H9 (cell line): ENCODE results near the gene CDC45. TPM values are rescaled to one million over a fixed set of nuclear protein-coding genes. Genes with fewer than 3 reads are reported as not detected.

Experiments
- DNase-seq: peaks from one replicate; pipeline ENCODE4 v3.0.0-alpha.2; 2017
- H2AFZ ChIP-seq: one replicate; pipeline ENCODE4 v1.6.1; 2013; ENCODE audit warnings: mild to moderate bottlenecking, low read length, control low read depth, moderate library complexity
- H2AK5ac ChIP-seq: 2 replicates; pipeline ENCODE4 v1.6.1; 2013; ENCODE audit warnings: low read length, control low read depth, mixed read lengths; ENCODE audit not compliant: insufficient read length
- H2BK120ac ChIP-seq: one replicate; pipeline ENCODE4 v1.6.1; 2013; ENCODE audit warnings: low read depth, mild to moderate bottlenecking, low read length, control low read depth, inconsistent platforms; ENCODE audit not compliant: poor library complexity, severe bottlenecking
- H2BK12ac ChIP-seq: 2 replicates; pipeline ENCODE4 v1.6.1; 2013; ENCODE audit warnings: low read length, control low read depth, mixed read lengths, low read depth; ENCODE audit not compliant: insufficient read length
- H2BK15ac ChIP-seq: 2 replicates; pipeline ENCODE4 v1.6.1; 2013; ENCODE audit warnings: low read depth, low read length, control low read depth
- H2BK20ac ChIP-seq: one replicate; pipeline ENCODE4 v1.6.1; 2013; ENCODE audit warnings: low read depth, mild to moderate bottlenecking, low read length, control low read depth, inconsistent platforms; ENCODE audit not compliant: poor library complexity, severe bottlenecking
- H2BK5ac ChIP-seq: 2 replicates; pipeline ENCODE4 v1.6.1; 2013; ENCODE audit warnings: low read length, control low read depth, mixed read lengths; ENCODE audit not compliant: insufficient read length
- H3K14ac ChIP-seq: 2 replicates; pipeline ENCODE4 v1.6.1; 2013; ENCODE audit warnings: low read length, control low read depth; ENCODE audit not compliant: insufficient read depth
- H3K18ac ChIP-seq: 2 replicates; pipeline ENCODE4 v1.6.1; 2013; ENCODE audit warnings: low read depth, mild to moderate bottlenecking, mixed read lengths, low read length, control low read depth; ENCODE audit not compliant: insufficient read length
- H3K23ac ChIP-seq: 2 replicates; pipeline ENCODE4 v1.6.1; 2013; ENCODE audit warnings: low read length, control low read depth, mixed read lengths, low read depth; ENCODE audit not compliant: insufficient read length
- H3K23me2 ChIP-seq: 2 replicates; pipeline ENCODE4 v1.6.1; 2013; ENCODE audit warnings: low read depth, mild to moderate bottlenecking, mixed read lengths, low read length, control low read depth; ENCODE audit not compliant: insufficient read length, poor library complexity, severe bottlenecking
- H3K27ac ChIP-seq: 2 replicates; pipeline ENCODE4 v1.5.1; 2013; ENCODE audit warnings: low read length, control low read depth, mixed read lengths, low read depth; ENCODE audit not compliant: insufficient read length
- H3K27me3 ChIP-seq: 2 replicates; pipeline ENCODE4 v1.6.1; 2013; ENCODE audit warnings: low read length, control low read depth, inconsistent platforms; ENCODE audit not compliant: insufficient read depth
- H3K4ac ChIP-seq: 2 replicates; pipeline ENCODE4 v1.6.1; 2013; ENCODE audit warnings: low read depth, mild to moderate bottlenecking, control low read depth, inconsistent platforms, low read length, moderate library complexity
- H3K4me1 ChIP-seq: 2 replicates; pipeline ENCODE4 v1.6.1; 2013; ENCODE audit warnings: low read length, control low read depth, inconsistent platforms; ENCODE audit not compliant: insufficient read depth
- H3K4me2 ChIP-seq: 2 replicates; pipeline ENCODE4 v1.6.1; 2013; ENCODE audit warnings: low read length, control low read depth, mixed read lengths; ENCODE audit not compliant: insufficient read length, insufficient read depth
- H3K56ac ChIP-seq: 2 replicates; pipeline ENCODE4 v1.6.1; 2013; ENCODE audit warnings: low read depth, mild to moderate bottlenecking, mixed read lengths, low read length, control low read depth; ENCODE audit not compliant: insufficient read length
- H3K79me1 ChIP-seq: 2 replicates; pipeline ENCODE4 v1.6.1; 2013; ENCODE audit warnings: low read depth, mild to moderate bottlenecking, moderate library complexity, low read length, control low read depth, inconsistent platforms; ENCODE audit not compliant: insufficient read depth, poor library complexity, severe bottlenecking
- H3K79me2 ChIP-seq: 2 replicates; pipeline ENCODE4 v1.6.1; 2013; ENCODE audit warnings: low read length, control low read depth, inconsistent platforms; ENCODE audit not compliant: insufficient read depth
- H3K9ac ChIP-seq: 2 replicates; pipeline ENCODE4 v1.6.1; 2013; ENCODE audit warnings: low read length, control low read depth, mixed read lengths; ENCODE audit not compliant: insufficient read length; ENCODE audit errors: extremely low read depth
- H3K9me3 ChIP-seq: one replicate; pipeline ENCODE4 v1.6.1; 2013; ENCODE audit warnings: low read depth, low read length, inconsistent platforms; ENCODE audit not compliant: control insufficient read depth
- H3T11ph ChIP-seq: one replicate; pipeline ENCODE4 v1.6.1; 2013; ENCODE audit warnings: mild to moderate bottlenecking, low read length, control low read depth, inconsistent platforms
- H4K20me1 ChIP-seq: one replicate; pipeline ENCODE4 v1.6.1; 2013; ENCODE audit not compliant: control insufficient read depth, insufficient read length, insufficient read depth
- H4K5ac ChIP-seq: 2 replicates; pipeline ENCODE4 v1.6.1; 2013; ENCODE audit warnings: low read depth, mild to moderate bottlenecking, mixed read lengths, low read length, control low read depth; ENCODE audit not compliant: insufficient read length
- H4K8ac ChIP-seq: replicated peaks from 2 replicates; pipeline ENCODE4 v1.6.1; 2013; ENCODE audit warnings: low read length, control low read depth, mixed read lengths, low read depth; ENCODE audit not compliant: insufficient read length
- H4K91ac ChIP-seq: 2 replicates; pipeline ENCODE4 v1.6.1; 2013; ENCODE audit warnings: low read depth, mild to moderate bottlenecking, moderate library complexity, mixed read lengths, low read length, control low read depth; ENCODE audit not compliant: insufficient read length
- H3K27ac Mint-ChIP-seq, 3 experiments: 2 replicates in 2 of 3; 3 replicates in 1 of 3; pipeline ENCODE4 v1.8.0; 2020 to 2021; ENCODE audit warnings: mixed read lengths in 3 of 3, mild to moderate bottlenecking in 1 of 3, moderate library complexity in 1 of 3
- H3K27me3 Mint-ChIP-seq: 2 replicates; pipeline ENCODE4 v1.8.0; 2021; ENCODE audit warnings: low read depth, mild to moderate bottlenecking, moderate library complexity, mixed read lengths
- H3K36me3 Mint-ChIP-seq, 3 experiments: 2 replicates in 2 of 3; 3 replicates in 1 of 3; pipeline ENCODE4 v1.8.0; 2020 to 2021; ENCODE audit warnings: low read depth in 3 of 3, mixed read lengths in 3 of 3; ENCODE audit not compliant: insufficient read depth in 1 of 3
- H3K4me1 Mint-ChIP-seq, 2 experiments: 2 replicates each; pipeline ENCODE4 v1.8.0; 2020; ENCODE audit warnings: mixed read lengths in 2 of 2
- H3K4me3 Mint-ChIP-seq, 2 experiments: 2 replicates in 1 of 2; 3 replicates in 1 of 2; pipeline ENCODE4 v1.8.0; 2020 to 2021; ENCODE audit warnings: mild to moderate bottlenecking in 2 of 2, mixed read lengths in 2 of 2, moderate library complexity in 1 of 2
- H3K9me3 Mint-ChIP-seq, 2 experiments: 2 replicates in 1 of 2; 3 replicates in 1 of 2; pipeline ENCODE4 v1.8.0; 2020; ENCODE audit warnings: mild to moderate bottlenecking in 2 of 2, mixed read lengths in 2 of 2, moderate library complexity in 1 of 2
- WGBS: extraction: QIAGEN DNeasy Blood & Tissue Kit; methylation state at CpG from one replicate; pipeline ENCODE4 v1.1.7; 2013; ENCODE audit warnings: missing lambda C conversion rate, low lambda C conversion rate, mixed read lengths; ENCODE audit not compliant: insufficient read length; ENCODE audit errors: extremely low coverage; 5-methylcytosine and 5-hydroxymethylcytosine counted together
- total RNA-seq: library from RNA; stranded (reverse); gene quantifications from 2 replicates; pipeline ENCODE4 v1.2.1, GENCODE V29; 2021
- TF ChIP-seq, protein P1 (sequence below): fragments of 200-600 bp; sonication (generic); conservative IDR thresholded peaks from 3 replicates; pipeline ENCODE4 v1.8.0; 2021; ENCODE audit warnings: antibody characterized with exemption, mild to moderate bottlenecking

Gene CDC45
- total RNA-seq, 1 experiment from 2014 or later = 35.7 TPM

GRCh38 chr22:19467912-19468311 lies 11.8 kb upstream of the CDC45 start:
- H3K27me3 Mint-ChIP-seq = no peaks in the 10 kb centered on the region; the same call in 1 of the 2 replicates
- no peaks in the 10 kb centered on the region for H3K4me1 Mint-ChIP-seq
- Histone ChIP-seq H3T11ph (no peak overlapping the region), H3K9ac (no peak overlapping the region), H2BK20ac (no peak overlapping the region), H3K23ac (no peak overlapping the region), H4K8ac (no peak overlapping the region), H4K5ac (no peak overlapping the region), H3K4ac (no peak overlapping the region), H3K79me1 (peaks cover 3% of the 10 kb centered on the region), H3K18ac (no peak overlapping the region), H4K20me1 (no peaks in the 10 kb centered on the region), H3K27me3 (no peaks in the 10 kb centered on the region), H3K4me1 (no peaks in the 10 kb centered on the region), H2BK12ac (no peak overlapping the region), H3K9me3 (no peaks in the 10 kb centered on the region), H3K4me2 (no peak overlapping the region), H2BK15ac (no peak overlapping the region), H2BK5ac (no peak overlapping the region), H2AK5ac (no peak overlapping the region), H3K79me2 (no peaks in the 10 kb centered on the region), H2AFZ (no peak overlapping the region), H2BK120ac (no peak overlapping the region), H3K23me2 (no peaks in the 10 kb centered on the region), H4K91ac (no peak overlapping the region), H3K56ac (no peak overlapping the region), H3K14ac (no peak overlapping the region), H3K27ac (no peak overlapping the region)
- H3K4me3 Mint-ChIP-seq = no peak overlapping the region; a peak in 1 of 5 replicates
- TF ChIP-seq, protein P1, sequence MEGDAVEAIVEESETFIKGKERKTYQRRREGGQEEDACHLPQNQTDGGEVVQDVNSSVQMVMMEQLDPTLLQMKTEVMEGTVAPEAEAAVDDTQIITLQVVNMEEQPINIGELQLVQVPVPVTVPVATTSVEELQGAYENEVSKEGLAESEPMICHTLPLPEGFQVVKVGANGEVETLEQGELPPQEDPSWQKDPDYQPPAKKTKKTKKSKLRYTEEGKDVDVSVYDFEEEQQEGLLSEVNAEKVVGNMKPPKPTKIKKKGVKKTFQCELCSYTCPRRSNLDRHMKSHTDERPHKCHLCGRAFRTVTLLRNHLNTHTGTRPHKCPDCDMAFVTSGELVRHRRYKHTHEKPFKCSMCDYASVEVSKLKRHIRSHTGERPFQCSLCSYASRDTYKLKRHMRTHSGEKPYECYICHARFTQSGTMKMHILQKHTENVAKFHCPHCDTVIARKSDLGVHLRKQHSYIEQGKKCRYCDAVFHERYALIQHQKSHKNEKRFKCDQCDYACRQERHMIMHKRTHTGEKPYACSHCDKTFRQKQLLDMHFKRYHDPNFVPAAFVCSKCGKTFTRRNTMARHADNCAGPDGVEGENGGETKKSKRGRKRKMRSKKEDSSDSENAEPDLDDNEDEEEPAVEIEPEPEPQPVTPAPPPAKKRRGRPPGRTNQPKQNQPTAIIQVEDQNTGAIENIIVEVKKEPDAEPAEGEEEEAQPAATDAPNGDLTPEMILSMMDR = no peak
- H3K9me3 Mint-ChIP-seq = no peaks in the 10 kb centered on the region; a peak in 1 of 5 replicates
- peaks cover 44 to 91% (median 76%) of the 10 kb centered on the region in 3 experiments; a peak in 6 of 7 replicates for H3K36me3 Mint-ChIP-seq
- H3K27ac Mint-ChIP-seq = no peak overlapping the region
- DNase-seq = no peak
- WGBS = no CpG with 5 or more reads among the region's 6 CpGs
